Astrocyte of the spinal cord (primary cell): ENCODE data around the gene SLC25A30.

Experiments
- DNase-seq: peaks from one replicate; pipeline ENCODE4 v3.0.0; 2011; ENCODE audit warnings: low read depth, low spot score
- H3K4me3 ChIP-seq: 2 replicates; pipeline ENCODE4 v1.5.1; 2011; ENCODE audit warnings: low read depth, mild to moderate bottlenecking, low read length, moderate library complexity
- CTCF ChIP-seq: IDR thresholded peaks from 2 replicates; pipeline ENCODE4 v1.5.1; 2012; ENCODE audit warnings: low read depth, mild to moderate bottlenecking, low read length, inconsistent platforms
- in situ Hi-C: cut with HindIII; loops from 2 replicates; pipeline ENCODE4 v1.10.0; 2017; ENCODE audit warnings: low sequenced_read_pairs

Gene SLC25A30

GRCh38 chr13:45373162-45373547, 45.0 kb downstream of the SLC25A30 start:
- in situ Hi-C loops, result no loop called here
- no peak for TF ChIP-seq CTCF

GRCh38 chr13:45372189-45373161, 45.7 kb downstream of the SLC25A30 start:
- in situ Hi-C loops, result no loop called here
- no peak overlapping the region for H3K4me3 ChIP-seq
- DNase-seq, result no peak
- no peak for TF ChIP-seq CTCF

More at GRCh38 chr13:45373162-45373547, 45.0 kb downstream of the SLC25A30 start:
- DNase-seq, result no peak
- no peak overlapping the region for H3K4me3 ChIP-seq

GRCh38 chr13:45370922-45371406, 47.2 kb downstream of the SLC25A30 start:
- peak; percentile 86 for DNase-seq
- no peak overlapping the region for H3K4me3 ChIP-seq
- TF ChIP-seq CTCF, result peak; percentile 97
- in situ Hi-C loops, result no loop called here

GRCh38 chr13:45369116-45369515, 49.1 kb downstream of the SLC25A30 start:
- H3K4me3 ChIP-seq, result no peak overlapping the region
- DNase-seq, result no peak
- in situ Hi-C loops, result no loop called here
- TF ChIP-seq CTCF, result no peak

- in situ Hi-C loops, result no loop called here
- TF ChIP-seq CTCF, result no peak
- no peak for DNase-seq
Measured at GRCh38 chr13:45368571-45368970, 49.6 kb downstream of the SLC25A30 start.

GRCh38 chr13:45368005-45368404, 50.2 kb downstream of the SLC25A30 start:
- in situ Hi-C loops, result no loop called here
- TF ChIP-seq CTCF, result no peak
- DNase-seq, result no peak
- H3K4me3 ChIP-seq, result no peak overlapping the region

More at GRCh38 chr13:45368571-45368970, 49.6 kb downstream of the SLC25A30 start:
- H3K4me3 ChIP-seq, result no peak overlapping the region
